Activated CD8-positive, alpha-beta memory T cell treated with anti-CD3 and anti-CD28 coated beads, Interleukin-2, amount 50 U/mL, for 24 hours (primary cell): ENCODE data around the gene MDK.
"Not testable (repeated sequence)": the region's sequence is repeated elsewhere in the genome, so short reads cannot be mapped to it uniquely, and the experiment has no call there.

Experiments
- DNase-seq: peaks from one replicate; pipeline ENCODE4 v3.0.0-alpha.2; 2020; ENCODE audit errors: extremely low read depth

Gene MDK

GRCh38 chr11:46367244-46367915, 14.1 kb upstream of the MDK start:
- peak; percentile 53 for DNase-seq

- DNase-seq, result no peak
Observed at GRCh38 chr11:46367916-46368267, 13.6 kb upstream of the MDK start.

GRCh38 chr11:46369458-46370152, 11.9 kb upstream of the MDK start:
- no peak for DNase-seq

- no peak for DNase-seq
Observed at GRCh38 chr11:46370253-46370652, 11.2 kb upstream of the MDK start.

GRCh38 chr11:46371262-46371661, 10.2 kb upstream of the MDK start:
- DNase-seq, result not testable (repeated sequence)

GRCh38 chr11:46372086-46372485, 9.4 kb upstream of the MDK start:
- DNase-seq, result no peak

- DNase-seq, result not testable (repeated sequence)
Observed at GRCh38 chr11:46372501-46372900, 9.0 kb upstream of the MDK start.

GRCh38 chr11:46373787-46374740, 7.4 kb upstream of the MDK start:
- no peak for DNase-seq

GRCh38 chr11:46374815-46375214, 6.7 kb upstream of the MDK start:
- no peak for DNase-seq

GRCh38 chr11:46375392-46376101, 5.9 kb upstream of the MDK start:
- no peak for DNase-seq

GRCh38 chr11:46376258-46377050, 5.0 kb upstream of the MDK start:
- no peak for DNase-seq

GRCh38 chr11:46377290-46377689, 4.2 kb upstream of the MDK start:
- no peak for DNase-seq

GRCh38 chr11:46377831-46378230, 3.6 kb upstream of the MDK start:
- no peak for DNase-seq

GRCh38 chr11:46378296-46378695, 3.2 kb upstream of the MDK start:
- DNase-seq, result no peak

GRCh38 chr11:46378811-46379481, 2.5 kb upstream of the MDK start:
- DNase-seq, result no peak

GRCh38 chr11:46379482-46380293, 1.8 kb upstream of the MDK start:
- not testable (repeated sequence) for DNase-seq

GRCh38 chr11:46380340-46381047, 975 bp upstream of the MDK start:
- DNase-seq, result no peak

GRCh38 chr11:46381819-46382645, 563 bp downstream of the MDK start:
- no peak for DNase-seq
